WTC11 (cell line): Measurements from ENCODE around the gene TMEM178B. TPM values are rescaled to one million over a fixed set of nuclear protein-coding genes. Genes with fewer than 3 reads are reported as not detected.

Experiments used
- ATAC-seq: fragments of 200-7000 bp; cut with Tn5 transposase; 2 replicates; pipeline ENCODE4 v1.10.0; 2021; ENCODE audit warnings: mild to moderate bottlenecking, moderate library complexity
- CTCF ChIA-PET: fragments of 300-600 bp; sonication (Branson Sonifier 250); formaldehyde crosslinking; loops from one replicate; lab custom pipeline; 2021; ENCODE audit warnings: antibody characterized with exemption; lab: Charles Lee
- POLR2A ChIA-PET: fragments of 350-600 bp; sonication (Branson Sonifier 250); formaldehyde crosslinking; loops from one replicate; lab custom pipeline; 2021; ENCODE audit warnings: antibody characterized with exemption; lab: Charles Lee
- DNase-seq: peaks from one replicate; pipeline ENCODE4 v3.0.0; 2021; ENCODE audit warnings: low spot score
- H3K27ac Mint-ChIP-seq: 2 replicates; pipeline ENCODE4 v1.8.0; 2021; ENCODE audit warnings: mixed read lengths
- H3K27me3 Mint-ChIP-seq: 2 replicates; pipeline ENCODE4 v1.8.0; 2021; ENCODE audit warnings: low read depth, mild to moderate bottlenecking, moderate library complexity, mixed read lengths
- H3K36me3 Mint-ChIP-seq: 2 replicates; pipeline ENCODE4 v1.8.0; 2021; ENCODE audit warnings: mixed read lengths
- H3K4me1 Mint-ChIP-seq: 2 replicates; pipeline ENCODE4 v1.8.0; 2022; ENCODE audit warnings: mixed read lengths
- H3K4me3 Mint-ChIP-seq: 2 replicates; pipeline ENCODE4 v1.8.0; 2021; ENCODE audit warnings: mild to moderate bottlenecking, moderate library complexity, mixed read lengths
- H3K9me3 Mint-ChIP-seq: 2 replicates; pipeline ENCODE4 v1.8.0; 2021; ENCODE audit warnings: mixed read lengths
- AFF4 ChIP-seq: sonication (generic); formaldehyde crosslinking; IDR thresholded peaks from 2 replicates; pipeline ENCODE4 v1.8.1; 2023; ENCODE audit warnings: mild to moderate bottlenecking, missing genetic modification reagents, borderline replicate concordance
- CREB1 ChIP-seq: sonication (generic); formaldehyde crosslinking; IDR thresholded peaks from 2 replicates; pipeline ENCODE4 v1.8.0; 2023; ENCODE audit warnings: mild to moderate bottlenecking, missing genetic modification reagents
- GTF2I ChIP-seq: fragments of 250-450 bp; sonication (Bioruptor Pico); conservative IDR thresholded peaks from 2 replicates; pipeline ENCODE4 v1.4.0; 2021; ENCODE audit warnings: mild to moderate bottlenecking
- IRF2 ChIP-seq: sonication (generic); formaldehyde crosslinking; IDR thresholded peaks from 2 replicates; pipeline ENCODE4 v1.8.0; 2022; ENCODE audit warnings: low read depth, missing genetic modification reagents, borderline replicate concordance
- JUN ChIP-seq: sonication (generic); formaldehyde crosslinking; IDR thresholded peaks from 2 replicates; pipeline ENCODE4 v1.8.0; 2023; ENCODE audit warnings: mild to moderate bottlenecking, missing genetic modification reagents
- MYBL2 ChIP-seq: sonication (generic); formaldehyde crosslinking; IDR thresholded peaks from 2 replicates; pipeline ENCODE4 v1.8.1; 2023; ENCODE audit warnings: mild to moderate bottlenecking, moderate library complexity, missing genetic modification reagents
- NFE2L1 ChIP-seq: sonication (generic); formaldehyde crosslinking; IDR thresholded peaks from 2 replicates; pipeline ENCODE4 v1.8.1; 2023; ENCODE audit warnings: missing genetic modification reagents
- PRRX2 ChIP-seq: fragments of 250-450 bp; sonication (Bioruptor Pico); IDR thresholded peaks from 2 replicates; pipeline ENCODE4 v1.8.0; 2021; ENCODE audit warnings: mild to moderate bottlenecking
- SOX15 ChIP-seq: fragments of 250-450 bp; sonication (Bioruptor Pico); IDR thresholded peaks from 2 replicates; pipeline ENCODE4 v1.9.0; 2021; ENCODE audit warnings: mild to moderate bottlenecking
- USF2 ChIP-seq: sonication (generic); formaldehyde crosslinking; IDR thresholded peaks from 2 replicates; pipeline ENCODE4 v1.8.1; 2023; ENCODE audit warnings: mild to moderate bottlenecking, missing genetic modification reagents, moderate library complexity
- ZNF396 ChIP-seq: fragments of 250-450 bp; sonication (Bioruptor Pico); IDR thresholded peaks from 2 replicates; pipeline ENCODE4 v1.8.0; 2021; ENCODE audit warnings: mild to moderate bottlenecking, moderate library complexity, borderline replicate concordance
- ZNF416 ChIP-seq: fragments of 250-450 bp; sonication (Bioruptor Pico); IDR thresholded peaks from 2 replicates; pipeline ENCODE4 v1.9.0; 2021; ENCODE audit warnings: mild to moderate bottlenecking, inconsistent platforms
- ZSCAN18 ChIP-seq: fragments of 250-450 bp; sonication (Bioruptor Pico); IDR thresholded peaks from 2 replicates; pipeline ENCODE4 v2.1.2; 2022; ENCODE audit warnings: mild to moderate bottlenecking, moderate library complexity
- total RNA-seq: library from RNA; stranded (reverse); gene quantifications from 3 replicates; pipeline ENCODE4 v1.2.3, GENCODE V29; 2021
- TF ChIP-seq, protein P1 (sequence below): fragments of 250-450 bp; sonication (Bioruptor Pico); IDR thresholded peaks from 2 replicates; pipeline ENCODE4 v1.9.0; 2021; ENCODE audit warnings: mild to moderate bottlenecking
- TF ChIP-seq, protein P2 (sequence below): sonication (generic); formaldehyde crosslinking; IDR thresholded peaks from 2 replicates; pipeline ENCODE4 v1.8.0; 2022; ENCODE audit warnings: missing genetic modification reagents
- TF ChIP-seq, protein P3 (sequence below): sonication (generic); formaldehyde crosslinking; IDR thresholded peaks from 2 replicates; pipeline ENCODE4 v1.8.0; 2022; ENCODE audit warnings: mild to moderate bottlenecking, missing genetic modification reagents
- TF ChIP-seq, protein P4 (sequence below): sonication (generic); formaldehyde crosslinking; IDR thresholded peaks from 2 replicates; pipeline ENCODE4 v1.8.1; 2022; ENCODE audit warnings: low read depth, mild to moderate bottlenecking, moderate library complexity, missing genetic modification reagents, borderline replicate concordance
- TF ChIP-seq, protein P5 (sequence below): sonication (generic); formaldehyde crosslinking; conservative IDR thresholded peaks from 2 replicates; pipeline ENCODE4 v1.8.1; 2022; ENCODE audit warnings: mild to moderate bottlenecking, missing genetic modification reagents
- TF ChIP-seq, protein P6 (sequence below): sonication (generic); formaldehyde crosslinking; IDR thresholded peaks from 2 replicates; pipeline ENCODE4 v1.8.0; 2022; ENCODE audit warnings: mild to moderate bottlenecking, missing genetic modification reagents

The TMEM178B gene
- total RNA-seq, 1 experiment from 2014 or later: 20.4 TPM

- TF ChIP-seq CREB1 (CRISPR knock-in tag) (no peak), IRF2 (no peak), NFE2L1 (CRISPR knock-in tag) (no peak), MYBL2 (CRISPR knock-in tag) (no peak), ZNF416 (no peak), ZSCAN18 (CRISPR knock-in tag) (no peak), GTF2I (CRISPR knock-in tag) (no peak), SOX15 (CRISPR knock-in tag) (no peak)
- TF ChIP-seq, protein P1, sequence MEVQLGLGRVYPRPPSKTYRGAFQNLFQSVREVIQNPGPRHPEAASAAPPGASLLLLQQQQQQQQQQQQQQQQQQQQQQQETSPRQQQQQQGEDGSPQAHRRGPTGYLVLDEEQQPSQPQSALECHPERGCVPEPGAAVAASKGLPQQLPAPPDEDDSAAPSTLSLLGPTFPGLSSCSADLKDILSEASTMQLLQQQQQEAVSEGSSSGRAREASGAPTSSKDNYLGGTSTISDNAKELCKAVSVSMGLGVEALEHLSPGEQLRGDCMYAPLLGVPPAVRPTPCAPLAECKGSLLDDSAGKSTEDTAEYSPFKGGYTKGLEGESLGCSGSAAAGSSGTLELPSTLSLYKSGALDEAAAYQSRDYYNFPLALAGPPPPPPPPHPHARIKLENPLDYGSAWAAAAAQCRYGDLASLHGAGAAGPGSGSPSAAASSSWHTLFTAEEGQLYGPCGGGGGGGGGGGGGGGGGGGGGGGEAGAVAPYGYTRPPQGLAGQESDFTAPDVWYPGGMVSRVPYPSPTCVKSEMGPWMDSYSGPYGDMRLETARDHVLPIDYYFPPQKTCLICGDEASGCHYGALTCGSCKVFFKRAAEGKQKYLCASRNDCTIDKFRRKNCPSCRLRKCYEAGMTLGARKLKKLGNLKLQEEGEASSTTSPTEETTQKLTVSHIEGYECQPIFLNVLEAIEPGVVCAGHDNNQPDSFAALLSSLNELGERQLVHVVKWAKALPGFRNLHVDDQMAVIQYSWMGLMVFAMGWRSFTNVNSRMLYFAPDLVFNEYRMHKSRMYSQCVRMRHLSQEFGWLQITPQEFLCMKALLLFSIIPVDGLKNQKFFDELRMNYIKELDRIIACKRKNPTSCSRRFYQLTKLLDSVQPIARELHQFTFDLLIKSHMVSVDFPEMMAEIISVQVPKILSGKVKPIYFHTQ: no peak
- TF ChIP-seq, protein P2, sequence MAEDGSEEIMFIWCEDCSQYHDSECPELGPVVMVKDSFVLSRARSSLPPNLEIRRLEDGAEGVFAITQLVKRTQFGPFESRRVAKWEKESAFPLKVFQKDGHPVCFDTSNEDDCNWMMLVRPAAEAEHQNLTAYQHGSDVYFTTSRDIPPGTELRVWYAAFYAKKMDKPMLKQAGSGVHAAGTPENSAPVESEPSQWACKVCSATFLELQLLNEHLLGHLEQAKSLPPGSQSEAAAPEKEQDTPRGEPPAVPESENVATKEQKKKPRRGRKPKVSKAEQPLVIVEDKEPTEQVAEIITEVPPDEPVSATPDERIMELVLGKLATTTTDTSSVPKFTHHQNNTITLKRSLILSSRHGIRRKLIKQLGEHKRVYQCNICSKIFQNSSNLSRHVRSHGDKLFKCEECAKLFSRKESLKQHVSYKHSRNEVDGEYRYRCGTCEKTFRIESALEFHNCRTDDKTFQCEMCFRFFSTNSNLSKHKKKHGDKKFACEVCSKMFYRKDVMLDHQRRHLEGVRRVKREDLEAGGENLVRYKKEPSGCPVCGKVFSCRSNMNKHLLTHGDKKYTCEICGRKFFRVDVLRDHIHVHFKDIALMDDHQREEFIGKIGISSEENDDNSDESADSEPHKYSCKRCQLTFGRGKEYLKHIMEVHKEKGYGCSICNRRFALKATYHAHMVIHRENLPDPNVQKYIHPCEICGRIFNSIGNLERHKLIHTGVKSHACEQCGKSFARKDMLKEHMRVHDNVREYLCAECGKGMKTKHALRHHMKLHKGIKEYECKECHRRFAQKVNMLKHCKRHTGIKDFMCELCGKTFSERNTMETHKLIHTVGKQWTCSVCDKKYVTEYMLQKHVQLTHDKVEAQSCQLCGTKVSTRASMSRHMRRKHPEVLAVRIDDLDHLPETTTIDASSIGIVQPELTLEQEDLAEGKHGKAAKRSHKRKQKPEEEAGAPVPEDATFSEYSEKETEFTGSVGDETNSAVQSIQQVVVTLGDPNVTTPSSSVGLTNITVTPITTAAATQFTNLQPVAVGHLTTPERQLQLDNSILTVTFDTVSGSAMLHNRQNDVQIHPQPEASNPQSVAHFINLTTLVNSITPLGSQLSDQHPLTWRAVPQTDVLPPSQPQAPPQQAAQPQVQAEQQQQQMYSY (CRISPR knock-in tag): no peak
- TF ChIP-seq, protein P3, sequence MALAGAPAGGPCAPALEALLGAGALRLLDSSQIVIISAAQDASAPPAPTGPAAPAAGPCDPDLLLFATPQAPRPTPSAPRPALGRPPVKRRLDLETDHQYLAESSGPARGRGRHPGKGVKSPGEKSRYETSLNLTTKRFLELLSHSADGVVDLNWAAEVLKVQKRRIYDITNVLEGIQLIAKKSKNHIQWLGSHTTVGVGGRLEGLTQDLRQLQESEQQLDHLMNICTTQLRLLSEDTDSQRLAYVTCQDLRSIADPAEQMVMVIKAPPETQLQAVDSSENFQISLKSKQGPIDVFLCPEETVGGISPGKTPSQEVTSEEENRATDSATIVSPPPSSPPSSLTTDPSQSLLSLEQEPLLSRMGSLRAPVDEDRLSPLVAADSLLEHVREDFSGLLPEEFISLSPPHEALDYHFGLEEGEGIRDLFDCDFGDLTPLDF (CRISPR knock-in tag): no peak
Measured at GRCh38 chr7:141431711-141432110, 357.8 kb downstream of the TMEM178B start (continued).

DNA sequence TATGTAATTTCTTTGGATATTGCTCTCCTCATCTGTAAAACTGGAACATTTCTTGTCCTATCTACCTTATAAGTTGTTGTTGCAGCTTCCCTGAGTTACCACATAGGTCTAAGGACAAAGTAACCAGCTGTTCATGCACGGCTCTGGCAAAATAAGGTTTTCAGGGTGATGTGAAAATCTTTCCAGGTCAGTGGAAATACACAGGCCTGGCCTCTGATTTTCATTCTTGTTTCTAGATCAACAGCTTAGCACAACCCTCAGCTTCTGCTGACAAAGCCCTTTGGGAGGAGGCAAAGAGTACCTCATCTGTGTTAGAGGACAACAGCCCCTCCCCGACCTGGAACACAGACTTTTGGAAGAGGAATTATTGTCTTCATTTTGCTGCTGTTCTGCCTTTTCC is 359.8 kb downstream of the TMEM178B start:
- CTCF ChIA-PET: no interaction called here
- ATAC-seq: no peak
- peaks cover 85% of the 10 kb centered on the region for H3K4me1 Mint-ChIP-seq
- TF ChIP-seq PRRX2 (CRISPR knock-in tag) (no peak), AFF4 (CRISPR knock-in tag) (no peak), ZNF396 (no peak), USF2 (CRISPR knock-in tag) (no peak), JUN (CRISPR knock-in tag) (no peak), ZSCAN18 (CRISPR knock-in tag) (no peak)
- TF ChIP-seq, protein P4, sequence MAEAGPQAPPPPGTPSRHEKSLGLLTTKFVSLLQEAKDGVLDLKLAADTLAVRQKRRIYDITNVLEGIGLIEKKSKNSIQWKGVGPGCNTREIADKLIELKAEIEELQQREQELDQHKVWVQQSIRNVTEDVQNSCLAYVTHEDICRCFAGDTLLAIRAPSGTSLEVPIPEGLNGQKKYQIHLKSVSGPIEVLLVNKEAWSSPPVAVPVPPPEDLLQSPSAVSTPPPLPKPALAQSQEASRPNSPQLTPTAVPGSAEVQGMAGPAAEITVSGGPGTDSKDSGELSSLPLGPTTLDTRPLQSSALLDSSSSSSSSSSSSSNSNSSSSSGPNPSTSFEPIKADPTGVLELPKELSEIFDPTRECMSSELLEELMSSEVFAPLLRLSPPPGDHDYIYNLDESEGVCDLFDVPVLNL (CRISPR knock-in tag): no peak
- TF ChIP-seq, protein P5, sequence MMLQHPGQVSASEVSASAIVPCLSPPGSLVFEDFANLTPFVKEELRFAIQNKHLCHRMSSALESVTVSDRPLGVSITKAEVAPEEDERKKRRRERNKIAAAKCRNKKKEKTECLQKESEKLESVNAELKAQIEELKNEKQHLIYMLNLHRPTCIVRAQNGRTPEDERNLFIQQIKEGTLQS: no peak
- TF ChIP-seq, protein P6, sequence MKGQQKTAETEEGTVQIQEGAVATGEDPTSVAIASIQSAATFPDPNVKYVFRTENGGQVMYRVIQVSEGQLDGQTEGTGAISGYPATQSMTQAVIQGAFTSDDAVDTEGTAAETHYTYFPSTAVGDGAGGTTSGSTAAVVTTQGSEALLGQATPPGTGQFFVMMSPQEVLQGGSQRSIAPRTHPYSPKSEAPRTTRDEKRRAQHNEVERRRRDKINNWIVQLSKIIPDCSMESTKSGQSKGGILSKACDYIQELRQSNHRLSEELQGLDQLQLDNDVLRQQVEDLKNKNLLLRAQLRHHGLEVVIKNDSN (CRISPR knock-in tag): no peak

More for the DNA sequence above, 359.8 kb downstream of the TMEM178B start:
- H3K27ac Mint-ChIP-seq: no peak overlapping the region
- 0 out of 2 replicates have a peak, but pooled peaks cover 4% of the 10 kb centered on the region for H3K9me3 Mint-ChIP-seq
- H3K27me3 Mint-ChIP-seq: no peaks in the 10 kb centered on the region
- POLR2A ChIA-PET: no interaction called here
- DNase-seq: no peak
- peaks cover 8% of the 10 kb centered on the region; the same call in 1 of the 2 replicates for H3K36me3 Mint-ChIP-seq
- H3K4me3 Mint-ChIP-seq: no peak overlapping the region
